Natural killer cell treated with Interleukin-12 subunit alpha and Interleukin-12 subunit beta and Interleukin-15 and Interleukin-18, amount 100 ng/mL, for 72 hours (primary cell): ENCODE measurements around the gene THSD1. TPM values are rescaled to one million over a fixed set of nuclear protein-coding genes. Genes with fewer than 3 reads are reported as not detected.
"Not testable (repeated sequence)": the region's sequence is repeated elsewhere in the genome, so short reads cannot be mapped to it uniquely, and the experiment has no call there.

Experiments used
- ATAC-seq, 2 donors: fragments of 150-1000 bp; cut with Tn5 transposase in 1 of 2; sonication (Bioruptor Pico), chemical (Tn5 transposase) in 1 of 2; 2 replicates each; pipeline ENCODE4 v1.10.0; 2021
- DNase-seq: peaks from one replicate; pipeline ENCODE4 v3.0.0; 2022; ENCODE audit warnings: low spot score
- H3K27ac Mint-ChIP-seq, 2 donors: 1 replicate in 1 of 2; 2 replicates in 1 of 2; pipeline ENCODE4 v1.8.0; 2022; ENCODE audit warnings: mixed read lengths in 2 of 2, mild to moderate bottlenecking in 1 of 2, moderate library complexity in 1 of 2
- H3K27me3 Mint-ChIP-seq, 2 donors: 1 replicate in 1 of 2; 2 replicates in 1 of 2; pipeline ENCODE4 v1.8.0; 2022; ENCODE audit warnings: mixed read lengths in 2 of 2
- H3K36me3 Mint-ChIP-seq: one replicate; pipeline ENCODE4 v1.8.0; 2022; ENCODE audit warnings: mixed read lengths
- H3K4me1 Mint-ChIP-seq, 2 donors: 1 replicate in 1 of 2; 2 replicates in 1 of 2; pipeline ENCODE4 v1.8.0; 2022; ENCODE audit warnings: low read depth in 2 of 2, mixed read lengths in 2 of 2, mild to moderate bottlenecking in 1 of 2
- H3K4me3 Mint-ChIP-seq: one replicate; pipeline ENCODE4 v1.8.0; 2022; ENCODE audit warnings: mixed read lengths
- H3K9me3 Mint-ChIP-seq: 2 replicates; pipeline ENCODE4 v1.8.0; 2022; ENCODE audit warnings: mixed read lengths
- total RNA-seq, 2 donors: library from RNA; stranded (reverse); gene quantifications; one replicate each; pipeline ENCODE4 v1.2.3, GENCODE V29; 2022

Gene THSD1
- total RNA-seq, 2 donors from 2014 or later = 0.43 to 0.92 TPM

GRCh38 chr13:52359534-52359933, 46.4 kb downstream of the THSD1 start:
- Mint-ChIP-seq H3K27me3 (peaks cover 19 to 37% of the 10 kb centered on the region in 2 donors), H3K36me3 (no peaks in the 10 kb centered on the region), H3K9me3 (no peaks in the 10 kb centered on the region), H3K27ac (no peak overlapping the region), H3K4me3 (no peak overlapping the region), H3K4me1 (no peaks in the 10 kb centered on the region)
- ATAC-seq (no peak), DNase-seq (no peak)

GRCh38 chr13:52356327-52356726, 49.6 kb downstream of the THSD1 start:
- DNase-seq = no peak
- peaks cover 18 to 32% of the 10 kb centered on the region in 2 donors for H3K27me3 Mint-ChIP-seq
- ATAC-seq = no peak
- no peak overlapping the region for H3K4me3 Mint-ChIP-seq
- no peaks in the 10 kb centered on the region for H3K36me3 Mint-ChIP-seq
- no peaks in the 10 kb centered on the region for H3K9me3 Mint-ChIP-seq
- H3K4me1 Mint-ChIP-seq = no peaks in the 10 kb centered on the region
- H3K27ac Mint-ChIP-seq = no peak overlapping the region

- DNase-seq (no peak), ATAC-seq (no peak)
- no peak overlapping the region for H3K4me3 Mint-ChIP-seq
- H3K27me3 Mint-ChIP-seq = peaks cover 15 to 32% of the 10 kb centered on the region in 2 donors
- no peaks in the 10 kb centered on the region for H3K9me3 Mint-ChIP-seq
- no peaks in the 10 kb centered on the region for H3K36me3 Mint-ChIP-seq
- no peak overlapping the region for H3K27ac Mint-ChIP-seq
- H3K4me1 Mint-ChIP-seq = no peaks in the 10 kb centered on the region
Observed at GRCh38 chr13:52353193-52353592, 52.8 kb downstream of the THSD1 start.

GRCh38 chr13:52348983-52349780, 56.8 kb downstream of the THSD1 start:
- Mint-ChIP-seq H3K27me3 (peaks cover 19 to 31% of the 10 kb centered on the region in 2 donors), H3K9me3 (no peaks in the 10 kb centered on the region), H3K27ac (no peak overlapping the region), H3K36me3 (no peaks in the 10 kb centered on the region), H3K4me3 (no peak overlapping the region), H3K4me1 (no peaks in the 10 kb centered on the region)
- DNase-seq = no peak
- ATAC-seq = peak in 1 of 2 donors; percentile 71

GRCh38 chr13:52348071-52348470, 57.9 kb downstream of the THSD1 start:
- DNase-seq (no peak), ATAC-seq (no peak)
- H3K27ac Mint-ChIP-seq = no peak overlapping the region

GRCh38 chr13:52345631-52346251, 60.2 kb downstream of the THSD1 start:
- Mint-ChIP-seq H3K27me3 (peaks cover 12 to 24% of the 10 kb centered on the region in 2 donors), H3K36me3 (no peaks in the 10 kb centered on the region), H3K9me3 (no peaks in the 10 kb centered on the region), H3K4me1 (no peaks in the 10 kb centered on the region), H3K27ac (no peak overlapping the region), H3K4me3 (no peak overlapping the region)
- ATAC-seq = no peak
- no peak for DNase-seq

More at GRCh38 chr13:52348071-52348470, 57.9 kb downstream of the THSD1 start:
- no peaks in the 10 kb centered on the region for H3K9me3 Mint-ChIP-seq
- no peaks in the 10 kb centered on the region for H3K36me3 Mint-ChIP-seq
- peaks cover 16 to 31% of the 10 kb centered on the region in 2 donors for H3K27me3 Mint-ChIP-seq
- H3K4me1 Mint-ChIP-seq = no peaks in the 10 kb centered on the region
- H3K4me3 Mint-ChIP-seq = no peak overlapping the region

GRCh38 chr13:52345048-52345447, 60.9 kb downstream of the THSD1 start:
- Mint-ChIP-seq H3K27ac (no peak overlapping the region), H3K4me1 (no peaks in the 10 kb centered on the region), H3K27me3 (peaks cover 12 to 24% of the 10 kb centered on the region in 2 donors), H3K36me3 (no peaks in the 10 kb centered on the region), H3K9me3 (no peaks in the 10 kb centered on the region), H3K4me3 (no peak overlapping the region)
- DNase-seq (no peak), ATAC-seq (no peak)

- Mint-ChIP-seq H3K4me3 (no peak overlapping the region), H3K9me3 (no peaks in the 10 kb centered on the region), H3K36me3 (no peaks in the 10 kb centered on the region), H3K27ac (no peak overlapping the region), H3K4me1 (no peaks in the 10 kb centered on the region), H3K27me3 (peaks cover 9 to 24% of the 10 kb centered on the region in 2 donors)
- DNase-seq (no peak), ATAC-seq (no peak)
Observed at GRCh38 chr13:52344108-52344507, 61.9 kb downstream of the THSD1 start.

- H3K4me3 Mint-ChIP-seq, H3K27ac Mint-ChIP-seq, ATAC-seq, H3K4me1 Mint-ChIP-seq, H3K9me3 Mint-ChIP-seq, DNase-seq, H3K36me3 Mint-ChIP-seq: not testable (repeated sequence)
- H3K27me3 Mint-ChIP-seq = peaks cover 9 to 16% of the 10 kb centered on the region in 2 donors
Observed at GRCh38 chr13:52342203-52342602, 63.8 kb downstream of the THSD1 start.

GRCh38 chr13:52337828-52338455, 68.0 kb downstream of the THSD1 start:
- H3K9me3 Mint-ChIP-seq, H3K36me3 Mint-ChIP-seq, ATAC-seq, DNase-seq, H3K27me3 Mint-ChIP-seq, H3K4me3 Mint-ChIP-seq, H3K4me1 Mint-ChIP-seq, H3K27ac Mint-ChIP-seq: not testable (repeated sequence)

- not testable (repeated sequence) for ATAC-seq, H3K4me1 Mint-ChIP-seq
Observed at GRCh38 chr13:52334107-52334506, 71.9 kb downstream of the THSD1 start.

GRCh38 chr13:52331844-52332243, 74.1 kb downstream of the THSD1 start:
- H3K36me3 Mint-ChIP-seq, ATAC-seq, H3K9me3 Mint-ChIP-seq, H3K4me3 Mint-ChIP-seq, H3K27me3 Mint-ChIP-seq, H3K27ac Mint-ChIP-seq, DNase-seq, H3K4me1 Mint-ChIP-seq: not testable (repeated sequence)

More at GRCh38 chr13:52334107-52334506, 71.9 kb downstream of the THSD1 start:
- not testable (repeated sequence) for H3K27ac Mint-ChIP-seq, H3K27me3 Mint-ChIP-seq, DNase-seq, H3K36me3 Mint-ChIP-seq, H3K9me3 Mint-ChIP-seq, H3K4me3 Mint-ChIP-seq
